ENCODE results near the gene PLEKHM3.
"Not testable (repeated sequence)": the region's sequence is repeated elsewhere in the genome, so short reads cannot be mapped to it uniquely, and the experiment has no call there.

DNA sequence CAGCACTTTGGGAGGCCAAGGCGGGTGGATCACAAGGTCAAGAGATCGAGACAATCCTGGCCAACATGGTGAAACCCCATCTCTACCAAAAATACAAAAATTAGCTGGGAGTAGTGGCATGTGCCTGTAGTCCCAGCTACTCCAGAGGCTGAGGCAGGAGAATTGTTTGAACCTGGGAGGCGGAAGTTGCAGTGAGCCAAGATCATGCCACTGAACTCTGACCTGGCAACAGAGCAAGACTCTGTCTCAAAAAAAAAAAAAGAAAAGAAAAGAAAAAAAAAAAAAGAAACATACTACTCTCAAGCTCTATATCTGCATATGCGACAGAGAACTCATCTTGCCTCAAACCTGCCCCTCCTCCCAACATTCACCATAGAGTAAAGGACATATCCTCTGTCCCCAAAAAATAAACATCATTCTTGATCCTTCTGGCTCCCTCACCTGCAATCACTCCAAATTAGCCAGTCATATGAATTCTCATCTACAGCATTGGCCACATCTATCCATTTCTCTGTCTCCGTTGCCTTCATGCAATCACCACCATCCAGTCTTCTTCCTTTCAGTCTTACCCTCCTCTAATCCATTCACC is 7.1 kb downstream of the PLEKHM3 start:
- not testable (repeated sequence) for TF ChIP-seq MAZ (IDR thresholded peaks at IDR 0.05; ENCODE audit: borderline replicate concordance, low read depth, low read length); POLR2A (IDR thresholded peaks at IDR 0.05; ENCODE audit: low read length); CHD2 (IDR thresholded peaks at IDR 0.05; ENCODE audit: low read length, partially characterized antibody); JUN (IDR thresholded peaks at IDR 0.05); HOXB5 (CRISPR knock-in tag; IDR thresholded peaks at IDR 0.05); HOXB13 (CRISPR knock-in tag; IDR thresholded peaks at IDR 0.05; ENCODE audit: low read depth); EP300 (IDR thresholded peaks at IDR 0.05)
- TF ChIP-seq, protein P1, sequence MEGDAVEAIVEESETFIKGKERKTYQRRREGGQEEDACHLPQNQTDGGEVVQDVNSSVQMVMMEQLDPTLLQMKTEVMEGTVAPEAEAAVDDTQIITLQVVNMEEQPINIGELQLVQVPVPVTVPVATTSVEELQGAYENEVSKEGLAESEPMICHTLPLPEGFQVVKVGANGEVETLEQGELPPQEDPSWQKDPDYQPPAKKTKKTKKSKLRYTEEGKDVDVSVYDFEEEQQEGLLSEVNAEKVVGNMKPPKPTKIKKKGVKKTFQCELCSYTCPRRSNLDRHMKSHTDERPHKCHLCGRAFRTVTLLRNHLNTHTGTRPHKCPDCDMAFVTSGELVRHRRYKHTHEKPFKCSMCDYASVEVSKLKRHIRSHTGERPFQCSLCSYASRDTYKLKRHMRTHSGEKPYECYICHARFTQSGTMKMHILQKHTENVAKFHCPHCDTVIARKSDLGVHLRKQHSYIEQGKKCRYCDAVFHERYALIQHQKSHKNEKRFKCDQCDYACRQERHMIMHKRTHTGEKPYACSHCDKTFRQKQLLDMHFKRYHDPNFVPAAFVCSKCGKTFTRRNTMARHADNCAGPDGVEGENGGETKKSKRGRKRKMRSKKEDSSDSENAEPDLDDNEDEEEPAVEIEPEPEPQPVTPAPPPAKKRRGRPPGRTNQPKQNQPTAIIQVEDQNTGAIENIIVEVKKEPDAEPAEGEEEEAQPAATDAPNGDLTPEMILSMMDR (IDR thresholded peaks at IDR 0.05): not testable (repeated sequence)
- TF ChIP-seq, protein P2, sequence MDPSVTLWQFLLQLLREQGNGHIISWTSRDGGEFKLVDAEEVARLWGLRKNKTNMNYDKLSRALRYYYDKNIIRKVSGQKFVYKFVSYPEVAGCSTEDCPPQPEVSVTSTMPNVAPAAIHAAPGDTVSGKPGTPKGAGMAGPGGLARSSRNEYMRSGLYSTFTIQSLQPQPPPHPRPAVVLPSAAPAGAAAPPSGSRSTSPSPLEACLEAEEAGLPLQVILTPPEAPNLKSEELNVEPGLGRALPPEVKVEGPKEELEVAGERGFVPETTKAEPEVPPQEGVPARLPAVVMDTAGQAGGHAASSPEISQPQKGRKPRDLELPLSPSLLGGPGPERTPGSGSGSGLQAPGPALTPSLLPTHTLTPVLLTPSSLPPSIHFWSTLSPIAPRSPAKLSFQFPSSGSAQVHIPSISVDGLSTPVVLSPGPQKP (IDR thresholded peaks at IDR 0.05; ENCODE audit: low read depth, low read length): not testable (repeated sequence)
- TF ChIP-seq, protein P3, sequence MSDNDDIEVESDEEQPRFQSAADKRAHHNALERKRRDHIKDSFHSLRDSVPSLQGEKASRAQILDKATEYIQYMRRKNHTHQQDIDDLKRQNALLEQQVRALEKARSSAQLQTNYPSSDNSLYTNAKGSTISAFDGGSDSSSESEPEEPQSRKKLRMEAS (IDR thresholded peaks at IDR 0.05): not testable (repeated sequence)

All from A549 (cell line).